ENCODE data around the gene CD200R1.
"Not testable (repeated sequence)": the region's sequence is repeated elsewhere in the genome, so short reads cannot be mapped to it uniquely, and the experiment has no call there.

CD200R1 gene

GRCh38 chr3:112973325-112974177 is 1.4 kb downstream of the CD200R1 start:
- no peak for FAIRE-seq

DNA sequence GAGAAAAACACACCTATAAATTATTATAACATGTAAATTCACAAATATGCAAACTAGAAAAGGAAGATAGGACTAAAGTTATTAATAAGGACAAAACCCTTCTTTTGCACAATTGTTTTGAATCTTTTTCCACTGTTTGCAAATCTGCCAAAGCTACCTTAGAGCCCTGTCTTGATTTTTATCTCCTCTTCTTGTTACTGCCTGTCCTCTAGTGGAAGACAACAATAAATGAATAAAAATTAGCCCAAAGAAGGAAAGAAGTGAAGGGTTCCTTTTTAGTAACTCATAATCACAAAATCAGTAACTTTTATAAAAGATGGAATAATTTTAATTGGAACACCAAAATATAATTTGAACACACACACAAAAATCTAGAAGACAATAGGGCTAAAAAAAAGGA is 2.7 kb downstream of the CD200R1 start:
- FAIRE-seq: no peak

GRCh38 chr3:112967828-112968227 is 7.1 kb downstream of the CD200R1 start:
- no peak for FAIRE-seq

DNA sequence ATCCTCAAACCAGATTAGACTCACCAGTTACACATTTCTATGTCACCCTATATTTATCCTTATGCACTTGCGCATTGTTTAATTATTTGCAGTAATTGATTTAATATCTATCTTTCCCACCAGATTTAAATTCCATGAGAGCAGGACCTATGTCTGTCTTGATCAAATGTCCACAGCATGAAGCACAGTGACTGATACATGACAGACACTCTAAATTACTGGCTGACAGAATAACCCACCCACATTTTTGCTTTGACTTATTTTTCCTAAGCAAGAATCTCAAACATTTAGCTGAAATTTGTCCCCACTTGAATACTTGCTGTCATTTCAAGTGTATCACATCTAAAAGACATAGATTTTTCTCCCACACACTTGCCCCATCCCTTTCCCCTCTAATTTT is 7.5 kb downstream of the CD200R1 start:
- no peak for FAIRE-seq

- FAIRE-seq: no peak
These were observed 8.3 kb downstream of the CD200R1 start for GRCh38 chr3:112966633-112967032.

DNA sequence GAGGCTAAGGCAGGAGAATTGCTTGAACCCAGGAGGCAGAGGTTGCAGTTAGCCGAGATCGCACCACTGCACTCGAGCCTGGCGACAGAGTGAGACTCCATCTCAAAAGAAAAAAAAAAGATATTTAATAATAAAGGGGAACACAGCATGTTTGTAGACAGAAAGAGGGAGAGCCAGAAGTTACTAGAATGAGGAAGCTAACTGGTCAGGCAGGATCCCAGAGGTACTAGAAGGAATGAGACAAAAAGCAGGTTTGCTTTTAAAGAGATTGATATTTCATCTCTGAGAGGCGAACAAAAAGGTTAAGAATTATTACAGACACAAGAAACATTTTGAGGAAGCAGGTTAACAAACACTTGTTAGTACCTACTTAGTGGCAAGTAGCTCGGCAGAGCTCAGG is 9.2 kb downstream of the CD200R1 start:
- FAIRE-seq: no peak

DNA sequence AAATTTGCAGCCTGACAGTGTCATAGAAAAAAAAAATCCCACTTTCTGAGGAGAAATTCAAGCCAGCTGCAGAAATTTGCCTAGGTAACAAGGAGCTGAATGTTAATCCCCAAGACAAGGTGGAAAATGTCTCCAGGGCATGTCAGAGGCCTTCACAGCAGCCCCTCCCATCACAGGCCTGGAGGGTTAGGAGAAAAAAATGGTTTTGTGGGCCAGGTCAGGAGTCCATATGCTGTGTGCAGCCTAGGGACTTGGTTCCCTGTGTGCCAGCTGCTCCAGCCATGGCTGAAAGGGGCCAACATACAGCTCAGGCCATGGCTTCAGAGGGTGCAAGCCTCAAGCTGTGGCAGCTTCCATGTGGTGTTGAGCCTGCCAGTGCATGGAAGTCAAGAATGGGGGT is 11.2 kb downstream of the CD200R1 start:
- no peak for FAIRE-seq

- no peak for FAIRE-seq
These were observed 15.9 kb downstream of the CD200R1 start for GRCh38 chr3:112958811-112959560.

GRCh38 chr3:112956351-112956750 is 18.6 kb downstream of the CD200R1 start:
- FAIRE-seq: no peak

GRCh38 chr3:112948346-112948838 is 26.5 kb downstream of the CD200R1 start:
- no peak for FAIRE-seq

- no peak for FAIRE-seq
These were observed 43.0 kb downstream of the CD200R1 start for GRCh38 chr3:112931736-112932521.

- no peak for FAIRE-seq
These were observed 44.1 kb downstream of the CD200R1 start for GRCh38 chr3:112930771-112931170.

GRCh38 chr3:112925969-112926368 is 48.9 kb downstream of the CD200R1 start:
- FAIRE-seq: no peak

GRCh38 chr3:112925560-112925959 is 49.3 kb downstream of the CD200R1 start:
- no peak for FAIRE-seq

DNA sequence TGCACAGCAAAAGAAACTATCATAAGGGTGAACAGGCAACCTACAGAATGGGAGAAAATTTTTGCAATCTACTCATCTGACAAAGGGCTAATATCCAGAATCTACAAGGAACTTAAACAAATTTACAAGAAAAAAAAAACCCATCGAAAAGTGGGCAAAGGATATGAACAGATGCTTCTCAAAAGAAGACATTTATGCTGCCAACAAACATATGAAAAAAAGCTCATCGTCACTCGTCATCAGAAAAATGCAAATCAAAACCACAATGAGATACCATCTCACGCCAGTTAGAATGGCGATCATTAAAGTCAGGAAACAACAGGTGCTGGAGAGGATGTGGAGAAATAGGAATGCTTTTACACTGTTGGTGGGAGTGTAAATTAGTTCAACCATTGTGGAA is 55.4 kb downstream of the CD200R1 start:
- not testable (repeated sequence) for FAIRE-seq

- no peak for FAIRE-seq
These were observed 66.7 kb downstream of the CD200R1 start for GRCh38 chr3:112908252-112908651.

GRCh38 chr3:112904786-112905185 is 70.1 kb downstream of the CD200R1 start:
- no peak for FAIRE-seq

DNA sequence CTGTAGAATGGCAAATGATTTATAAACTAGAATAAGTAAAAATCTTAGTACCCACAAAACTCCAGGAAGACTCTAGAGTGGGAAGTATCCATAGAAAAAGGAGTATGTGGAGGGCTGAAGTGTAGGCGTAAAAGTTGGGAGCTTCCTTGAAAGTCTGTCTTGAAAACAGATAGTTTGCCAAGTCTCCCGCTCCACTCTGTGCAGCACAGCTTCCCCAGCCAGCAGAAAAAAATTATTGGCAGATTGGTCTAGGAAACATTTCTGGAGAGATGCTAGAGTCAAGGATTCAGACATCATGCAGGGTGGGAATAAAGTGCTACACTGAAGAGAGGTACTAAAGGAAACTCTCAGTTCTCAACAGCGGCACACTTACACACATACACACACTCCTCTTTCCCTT is 74.8 kb downstream of the CD200R1 start:
- no peak for FAIRE-seq

DNA sequence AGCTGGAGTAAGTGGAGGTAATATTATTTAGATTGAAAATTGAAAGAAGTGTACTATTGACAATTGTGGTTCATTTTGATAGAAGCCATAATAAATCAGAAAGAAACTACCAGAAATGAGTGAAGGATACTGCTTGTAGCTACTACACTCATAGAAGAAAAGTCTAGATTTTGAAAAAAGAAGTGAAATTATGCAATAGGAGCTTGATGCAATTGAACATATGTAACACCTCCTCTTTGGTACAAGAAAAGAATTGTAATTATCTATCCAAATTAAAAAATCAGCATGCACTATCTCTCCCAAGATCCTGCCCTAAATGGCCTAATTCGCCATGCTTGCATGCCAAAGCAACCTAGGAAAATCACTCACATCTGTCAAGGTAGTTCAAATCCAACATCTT is 77.1 kb downstream of the CD200R1 start:
- FAIRE-seq: no peak

GRCh38 chr3:112894258-112894657 is 80.6 kb downstream of the CD200R1 start:
- no peak for FAIRE-seq

DNA sequence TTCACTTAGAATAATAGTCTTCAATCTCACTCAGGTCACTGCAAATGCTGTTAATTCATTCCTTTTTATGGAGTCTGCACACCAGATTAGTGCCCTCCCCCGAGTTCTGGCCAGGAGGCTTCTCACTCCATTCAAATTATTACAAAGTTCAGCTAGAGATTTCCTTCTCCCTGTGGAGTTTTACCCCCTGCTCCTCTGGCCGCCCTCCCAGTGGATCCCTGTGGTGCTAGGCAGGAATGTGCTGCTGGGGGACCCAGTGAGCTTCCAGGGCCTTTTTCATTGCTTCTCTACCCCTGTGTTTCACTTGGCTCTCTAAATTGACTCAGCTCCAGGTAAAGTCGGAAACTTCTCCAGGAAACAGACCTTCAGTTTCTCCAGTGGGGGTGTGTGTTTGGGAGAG is 85.5 kb downstream of the CD200R1 start:
- no peak for FAIRE-seq

DNA sequence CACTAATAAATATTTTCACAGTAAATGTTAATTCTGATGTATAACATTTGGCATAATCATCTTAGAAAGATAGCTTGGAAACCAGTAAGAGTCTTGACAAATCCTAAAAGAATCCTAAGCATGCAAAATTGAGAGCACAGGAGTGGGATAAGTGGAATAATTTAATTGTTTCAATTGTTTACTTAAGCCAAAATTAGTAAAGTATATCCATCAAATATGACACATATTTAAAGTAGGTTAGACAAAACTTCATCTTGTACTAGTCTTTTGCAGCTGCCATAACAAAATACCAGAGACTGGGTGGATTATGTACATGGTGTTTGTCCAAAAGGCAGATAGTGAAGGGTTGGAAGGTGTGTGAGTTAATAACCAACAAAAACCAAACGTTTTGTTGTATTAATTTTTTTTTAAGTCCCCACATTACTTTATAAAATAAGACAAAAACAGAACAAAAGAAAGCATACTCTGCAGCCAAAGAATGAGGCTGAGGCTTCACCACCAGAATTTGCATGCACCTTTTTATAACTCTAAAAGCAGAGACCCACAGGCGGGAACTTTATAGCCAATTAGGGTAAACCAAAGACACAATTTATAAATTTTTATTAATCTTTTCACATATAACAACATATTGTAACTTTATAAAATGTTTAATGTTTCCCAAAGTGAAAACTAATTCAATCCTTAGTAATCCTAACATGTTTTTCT is 86.4 kb downstream of the CD200R1 start:
- peak; percentile 24 for FAIRE-seq

Measured in colon (tissue), 2 donors.